ENCODE data around the gene NKAIN2. TPM values are rescaled to one million over a fixed set of nuclear protein-coding genes. Genes with fewer than 3 reads are reported as not detected.
A peak's percentile ranks its signal among the peaks of the same experiment; 100 is the strongest.

The NKAIN2 gene
- total and polyA plus RNA-seq, 12 donors, result 0.07 to 3.0 (median 0.28) TPM; not detected in 1

GRCh38 chr6:123802351-123802696 is 1.3 kb upstream of the NKAIN2 start:
- Histone ChIP-seq H3K4me1 (peaks cover 0 to 17% (median 7%) of the 10 kb centered on the region in 9 donors), H3K27ac (no peak overlapping the region), H3K4me3 (peak overlapping the region in 4 of 10 donors; percentile 56 to 65 (median 58)), H3K9me3 (no peaks in the 10 kb centered on the region), H3K36me3 (no peaks in the 10 kb centered on the region), H3K27me3 (peaks cover 0 to 70% (median 47%) of the 10 kb centered on the region in 7 donors)
- WGBS, 2 donors, result 21% methylated on average over 6 of the region's 6 CpGs
- intact Hi-C loops (cut with DNase I), result loop anchor here in 9 of 10 donors (2.0 to 10.0 kb wide), 7 partner anchors 162 to 1050 kb away; no protein-coding TSS in a partner anchor
- TF ChIP-seq CTCF (IDR thresholded peaks at IDR 0.05), result peak in 1 of 9 donors; percentile 55
- ATAC-seq (peak in 5 of 8 donors; percentile 11 to 35 (median 24)), DNase-seq (no peak)

DNA sequence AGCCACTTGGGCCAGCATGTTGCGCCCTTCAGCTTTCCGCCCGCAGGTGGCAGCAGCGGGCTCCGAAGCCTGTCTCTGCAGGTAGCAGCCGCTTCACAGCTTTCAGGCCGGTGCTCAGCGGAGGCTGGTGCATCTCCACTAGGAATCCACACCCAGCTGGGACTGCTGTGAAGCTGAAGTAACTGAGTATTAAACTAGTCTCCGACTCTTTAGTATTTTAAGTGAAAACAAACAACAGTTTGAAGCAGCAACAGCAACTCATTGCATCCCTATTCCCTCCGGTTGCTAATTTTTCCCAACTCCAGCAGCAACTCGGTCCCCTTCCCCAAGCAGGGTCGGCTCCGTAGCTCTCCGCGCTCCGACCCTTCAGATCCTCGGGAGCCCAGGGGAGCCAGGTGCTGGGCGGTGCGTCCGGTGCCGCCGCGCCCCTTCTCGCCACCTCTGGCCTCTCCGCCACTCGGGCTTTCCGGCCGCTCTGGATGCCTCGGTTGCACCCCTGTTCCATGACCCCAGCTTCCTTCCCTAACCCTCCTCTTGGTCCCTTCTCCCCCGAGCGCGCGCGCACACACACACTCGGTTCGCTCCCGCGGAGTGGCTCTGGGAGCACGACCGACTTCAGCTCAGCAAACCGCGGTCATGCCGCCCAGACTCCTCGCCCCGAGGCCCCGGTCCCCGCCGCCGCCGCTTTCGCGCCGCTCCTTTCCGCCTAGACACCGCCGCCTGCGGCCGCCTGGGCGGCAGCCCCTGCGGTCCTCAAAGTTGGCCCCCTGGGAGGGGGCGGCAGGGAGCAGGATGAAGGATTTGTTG is 765 bp upstream of the NKAIN2 start:
- Histone ChIP-seq H3K4me3 (peak overlapping the region; percentile 19 to 65 (median 56)), H3K27ac (no peak overlapping the region), H3K9me3 (no peaks in the 10 kb centered on the region), H3K27me3 (peaks cover 0 to 75% (median 47%) of the 10 kb centered on the region in 7 donors), H3K36me3 (no peaks in the 10 kb centered on the region), H3K4me1 (peaks cover 0 to 17% (median 7%) of the 10 kb centered on the region in 9 donors)
- 1% methylated on average over 60 to 61 of the region's 61 CpGs for WGBS, 2 donors
- peak; percentile 82 to 96 (median 94) for ATAC-seq
- intact Hi-C loops (cut with DNase I), result loop anchor here in 9 of 10 donors (2.0 to 10.0 kb wide), 7 partner anchors 162 to 1049 kb away; no protein-coding TSS in a partner anchor
- peak; percentile 59 to 74 for DNase-seq
- peak in 8 of 9 donors; percentile 72 to 93 (median 84) for TF ChIP-seq CTCF (IDR thresholded peaks at IDR 0.05)

DNA sequence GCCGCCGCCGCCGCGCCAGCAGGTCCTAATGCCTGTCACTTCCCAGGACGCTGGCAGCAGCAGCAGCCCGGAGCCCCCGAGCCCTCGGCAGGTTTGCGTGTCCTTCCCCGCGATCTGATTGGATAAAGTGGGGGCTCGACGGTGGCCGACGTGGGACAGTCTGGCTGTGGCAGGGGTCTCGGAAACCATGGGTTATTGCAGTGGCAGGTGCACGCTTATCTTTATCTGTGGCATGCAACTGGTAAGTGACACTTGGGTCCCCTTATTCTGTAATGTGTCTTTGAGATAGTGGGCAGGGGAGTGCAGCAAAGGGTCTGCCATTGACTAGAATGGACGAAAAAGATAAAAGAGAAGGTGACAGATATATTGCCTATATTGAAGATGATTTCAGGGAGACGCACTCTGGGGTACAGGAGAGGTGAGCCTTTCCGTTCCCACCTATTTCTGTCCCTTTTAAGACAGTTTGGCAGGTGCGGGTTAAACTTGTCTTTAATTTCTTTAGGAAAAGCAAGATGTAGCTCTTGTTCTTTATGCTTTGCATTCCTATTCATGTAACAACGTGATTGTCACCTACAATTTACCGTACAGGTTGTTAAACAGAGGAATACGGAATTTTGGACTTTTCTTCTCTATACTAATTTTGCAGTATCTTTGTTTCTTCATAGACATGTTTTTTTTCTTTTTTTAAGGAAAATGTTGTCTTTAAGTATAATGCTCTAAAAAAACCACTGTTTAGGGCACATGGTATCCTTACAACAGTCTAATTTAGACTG is 535 bp downstream of the NKAIN2 start:
- no peak for TF ChIP-seq CTCF (IDR thresholded peaks at IDR 0.05)
- no peaks in the 10 kb centered on the region for H3K36me3 ChIP-seq
- peak overlapping the region in 9 of 10 donors; percentile 31 to 50 (median 43) for H3K4me3 ChIP-seq
- ATAC-seq (no peak), DNase-seq (peak; percentile 6 to 23)
- intact Hi-C loops (cut with DNase I), result loop anchor here in 8 of 10 donors (5.0 to 10.0 kb wide), 6 partner anchors 161 to 1048 kb away; no protein-coding TSS in a partner anchor
- no peaks in the 10 kb centered on the region for H3K9me3 ChIP-seq
- H3K4me1 ChIP-seq, result peaks cover 0 to 17% (median 7%) of the 10 kb centered on the region in 9 donors
- peaks cover 0 to 82% (median 49%) of the 10 kb centered on the region in 7 donors for H3K27me3 ChIP-seq
- WGBS, 2 donors, result 7 to 8% methylated on average over 25 of the region's 25 CpGs
- H3K27ac ChIP-seq, result no peak overlapping the region

Data from heart right ventricle (tissue), 16 donors.